GM04503 (cell line): Measurements from ENCODE around the gene UNC50.
"Not testable (repeated sequence)": the region's sequence is repeated elsewhere in the genome, so short reads cannot be mapped to it uniquely, and the experiment has no call there.

Experiments
- DNase-seq: peaks from one replicate; pipeline ENCODE4 v3.0.0-alpha.2; 2012; ENCODE audit warnings: low read depth

The UNC50 gene

GRCh38 chr2:98608962-98609604 lies 694 bp downstream of the UNC50 start:
- peak; percentile 39 for DNase-seq

- DNase-seq: no peak
Measured at GRCh38 chr2:98614024-98614739, 5.8 kb downstream of the UNC50 start.

GRCh38 chr2:98615481-98615880 lies 7.1 kb downstream of the UNC50 start:
- DNase-seq: no peak

- DNase-seq: no peak
Measured at GRCh38 chr2:98617149-98617548, 8.8 kb downstream of the UNC50 start.

- DNase-seq: no peak
Measured at GRCh38 chr2:98623657-98624056, 15.3 kb downstream of the UNC50 start.

GRCh38 chr2:98632351-98632750 lies 24.0 kb downstream of the UNC50 start:
- no peak for DNase-seq

GRCh38 chr2:98634406-98635092 lies 26.2 kb downstream of the UNC50 start:
- DNase-seq: no peak

GRCh38 chr2:98637401-98638147 lies 29.2 kb downstream of the UNC50 start:
- DNase-seq: no peak

- DNase-seq: no peak
Measured at GRCh38 chr2:98643496-98644100, 35.2 kb downstream of the UNC50 start.

- no peak for DNase-seq
Measured at GRCh38 chr2:98647636-98648035, 39.2 kb downstream of the UNC50 start.

GRCh38 chr2:98648451-98648850 lies 40.1 kb downstream of the UNC50 start:
- no peak for DNase-seq

- peak; percentile 28 for DNase-seq
Measured at GRCh38 chr2:98649135-98649991, 41.0 kb downstream of the UNC50 start.

GRCh38 chr2:98649992-98650375 lies 41.6 kb downstream of the UNC50 start:
- no peak for DNase-seq

- DNase-seq: no peak
Measured at GRCh38 chr2:98650998-98651397, 42.6 kb downstream of the UNC50 start.

GRCh38 chr2:98654699-98655495 lies 46.5 kb downstream of the UNC50 start:
- DNase-seq: no peak

- no peak for DNase-seq
Measured at GRCh38 chr2:98656800-98657199, 48.4 kb downstream of the UNC50 start.

GRCh38 chr2:98658816-98659490 lies 50.6 kb downstream of the UNC50 start:
- no peak for DNase-seq

GRCh38 chr2:98659491-98659840 lies 51.1 kb downstream of the UNC50 start:
- DNase-seq: not testable (repeated sequence)

GRCh38 chr2:98663511-98664090 lies 55.2 kb downstream of the UNC50 start:
- DNase-seq: no peak
